Adrenal gland (tissue), 5 donors: ENCODE data around the gene SLC7A9.

Source experiments
- CTCF ChIP-seq, 6 experiments: fragments of 450-650 bp in 4 of 6; fragments of 200-600 bp in 2 of 6; sonication (generic) in 1 of 6; IDR thresholded peaks; 1 replicate in 5 of 6; 2 replicates in 1 of 6; pipeline versions ENCODE4 v1.5.1 to v1.8.0; 2016 to 2021; ENCODE audit warnings: antibody characterized with exemption in 6 of 6, mild to moderate bottlenecking in 2 of 6, moderate library complexity in 1 of 6
- POLR2A ChIP-seq, 2 donors: fragments of 450-650 bp; IDR thresholded peaks; one replicate each; pipeline ENCODE4 v1.6.1; 2017; ENCODE audit warnings: antibody characterized with exemption in 2 of 2, mild to moderate bottlenecking in 2 of 2, moderate library complexity in 1 of 2
- donor health status: DM: no; HTN: no; CAD: no.

- TF ChIP-seq POLR2A (IDR thresholded peaks at IDR 0.05) = no peak
- no peak for TF ChIP-seq CTCF (IDR thresholded peaks at IDR 0.05)
These were observed 46.4 kb downstream of the SLC7A9 start for GRCh38 chr19:32822916-32823746.
